HuH-7 (cell line): ENCODE results near the gene LTBP3.
A peak's percentile ranks its signal among the peaks of the same experiment; 100 is the strongest.

Experiments
- DNase-seq: peaks from one replicate; pipeline ENCODE4 v3.0.0; 2011; ENCODE audit warnings: low spot score

LTBP3 gene

DNA sequence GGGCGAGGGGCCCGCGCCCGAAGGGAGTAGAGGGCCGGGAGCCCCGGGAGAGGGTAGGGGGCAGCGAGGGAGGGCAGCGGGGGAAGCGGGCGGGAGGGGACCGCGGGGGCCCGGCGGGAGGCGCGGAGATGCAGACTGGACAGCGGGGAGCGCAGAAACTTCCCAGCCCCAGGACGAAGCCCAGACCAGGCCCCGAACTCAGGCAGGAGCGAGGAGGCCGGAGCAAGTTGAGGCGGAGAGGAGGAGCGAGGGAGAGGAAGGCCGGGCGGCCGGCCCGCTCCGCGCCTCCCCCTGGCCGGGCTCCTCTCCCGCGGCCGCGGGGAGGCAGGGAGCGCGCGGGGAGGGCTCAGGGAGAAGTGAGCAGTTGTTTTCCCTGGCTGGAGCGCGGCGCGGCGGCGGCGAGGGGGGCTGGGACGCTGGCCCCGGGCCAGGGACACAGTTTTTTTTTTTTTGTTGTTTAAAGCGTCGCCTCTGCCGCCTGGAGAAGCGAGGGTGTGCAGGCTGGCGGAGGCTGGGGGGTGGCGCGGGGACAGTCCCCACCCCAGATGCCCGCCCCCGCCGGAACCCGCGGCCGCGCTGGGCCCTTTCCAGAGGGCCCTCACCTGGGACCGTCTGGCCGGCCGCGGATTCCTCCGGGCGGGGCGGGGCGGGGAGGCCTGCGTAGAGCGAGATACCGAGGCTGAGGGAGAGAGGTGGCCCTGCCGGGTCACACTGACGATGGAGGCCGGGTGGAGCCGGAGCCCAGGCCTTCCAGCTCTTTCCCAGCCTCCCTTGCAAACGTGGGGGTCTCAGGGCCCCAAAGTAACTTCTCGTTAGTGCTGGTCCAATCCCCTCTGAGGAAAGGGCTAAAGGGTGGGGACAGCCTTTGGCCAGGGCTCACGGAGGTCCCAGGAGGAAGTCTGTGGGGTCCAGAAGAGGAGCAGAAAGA lies at the start of gene LTBP3:
TSS of gene LTBP3 (minus strand) at position 358 of the 928 bp plus-strand sequence. CDS start 400 bp downstream, outside the sequence.
- DNase-seq = peak; percentile 56

DNA sequence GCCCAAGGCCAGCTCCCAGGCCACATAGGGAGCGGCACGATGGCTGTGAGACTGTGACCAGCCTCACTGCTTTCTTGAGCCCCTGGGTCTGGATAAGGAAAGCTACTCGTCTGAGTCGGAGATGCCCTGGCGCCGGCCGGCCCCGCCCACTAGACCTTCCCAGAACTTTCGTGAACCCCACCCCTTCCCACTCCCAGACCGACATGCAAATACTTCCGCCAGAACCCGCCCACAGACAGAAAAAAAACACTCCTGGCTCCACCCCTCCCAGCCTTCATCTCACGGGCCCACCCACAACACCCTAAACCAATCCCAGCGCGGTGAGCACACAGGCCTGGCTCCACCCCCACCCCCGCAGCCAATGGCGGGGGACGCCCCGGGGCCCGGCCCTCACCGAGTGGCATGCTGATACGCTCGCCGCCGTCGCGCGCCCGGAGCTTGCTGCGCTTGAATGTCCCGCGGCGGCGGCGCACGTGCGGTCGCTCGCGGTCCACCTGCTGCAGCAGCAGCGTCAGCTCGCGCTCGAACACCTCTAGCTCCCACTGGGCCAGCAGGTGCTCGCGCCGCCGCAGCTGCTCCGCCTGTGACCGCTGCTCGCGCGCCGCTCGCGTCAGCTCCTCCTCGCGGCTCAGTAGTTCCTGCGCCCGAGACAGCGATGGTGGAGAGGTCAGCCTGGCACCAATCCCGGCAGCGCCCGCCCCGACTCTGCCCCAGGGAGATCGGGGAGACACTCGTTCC lies 48.9 kb upstream of the LTBP3 start:
- DNase-seq = no peak

GRCh38 chr11:65604258-65604657 lies 46.1 kb upstream of the LTBP3 start:
- no peak for DNase-seq

GRCh38 chr11:65599955-65600246 lies 41.7 kb upstream of the LTBP3 start:
- no peak for DNase-seq

GRCh38 chr11:65599216-65599954 lies 41.2 kb upstream of the LTBP3 start:
- DNase-seq = no peak

DNA sequence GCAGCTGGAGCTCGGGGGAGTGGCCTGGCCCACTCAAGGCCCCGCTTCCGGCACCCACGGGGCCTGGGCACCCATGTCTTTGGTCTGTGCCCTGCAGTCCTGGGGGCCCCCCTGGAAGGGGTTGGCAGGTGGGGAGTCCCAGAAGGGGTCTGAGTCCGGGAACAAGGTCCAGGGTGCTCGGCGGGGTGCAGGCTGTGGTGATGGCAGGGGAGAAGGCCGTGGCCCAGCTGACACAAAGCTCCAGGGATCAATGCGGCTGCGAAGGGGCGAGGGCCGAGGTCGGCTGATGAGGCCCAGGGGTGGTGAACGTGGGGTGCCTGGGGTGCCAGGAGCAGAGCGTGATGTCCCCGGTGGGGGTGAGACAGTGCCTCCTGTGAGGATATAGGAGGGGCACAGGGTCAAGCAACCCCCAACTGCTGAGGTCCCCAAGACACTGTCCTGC lies 40.1 kb upstream of the LTBP3 start:
- DNase-seq = no peak

- DNase-seq = no peak
Observed at GRCh38 chr11:65596520-65596919, 38.4 kb upstream of the LTBP3 start.

GRCh38 chr11:65595543-65596281 lies 37.6 kb upstream of the LTBP3 start, which contains the start of gene KCNK7:
KCNK7 (minus strand) TSS chr11:65595800; CDS start chr11:65595772, 28 bp downstream.
- DNase-seq = no peak

GRCh38 chr11:65595131-65595530 lies 37.0 kb upstream of the LTBP3 start:
- DNase-seq = no peak

- peak; percentile 77 for DNase-seq
Observed at GRCh38 chr11:65593518-65594414, 35.6 kb upstream of the LTBP3 start.

DNA sequence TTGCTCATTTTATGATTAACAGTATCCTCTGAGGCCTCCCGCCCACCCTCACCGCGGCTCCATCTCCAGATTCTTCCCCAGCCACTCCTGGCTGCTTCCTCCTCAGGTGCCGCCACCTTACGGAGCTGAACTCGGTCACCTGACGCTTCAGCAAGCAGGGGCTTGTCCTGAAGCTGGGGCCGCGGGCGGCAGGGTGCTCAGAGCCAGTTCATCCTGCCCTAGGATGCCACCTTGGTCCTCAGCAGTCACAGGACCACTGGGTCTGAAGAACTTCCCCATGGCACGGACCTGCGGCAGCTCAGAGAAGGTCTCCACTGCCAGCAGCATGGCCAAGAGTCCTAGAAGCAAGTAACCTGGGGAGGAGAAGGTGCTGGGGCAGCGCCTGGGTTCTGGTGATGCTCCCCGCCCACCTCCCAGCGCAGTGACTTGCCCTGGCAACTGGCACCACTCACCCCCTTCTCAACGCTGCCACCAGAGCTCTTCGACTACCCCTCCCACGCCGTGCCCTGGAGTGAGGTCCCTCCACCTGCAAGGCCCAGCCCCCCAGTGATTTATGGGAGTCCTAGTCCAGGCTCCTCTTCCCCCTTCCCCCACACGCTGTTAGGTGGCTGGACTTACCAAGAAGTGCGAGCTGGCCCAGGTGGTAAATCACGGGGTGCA lies 34.8 kb upstream of the LTBP3 start:
- no peak for DNase-seq

- no peak for DNase-seq
Observed at GRCh38 chr11:65591939-65592857, 34.0 kb upstream of the LTBP3 start.

DNA sequence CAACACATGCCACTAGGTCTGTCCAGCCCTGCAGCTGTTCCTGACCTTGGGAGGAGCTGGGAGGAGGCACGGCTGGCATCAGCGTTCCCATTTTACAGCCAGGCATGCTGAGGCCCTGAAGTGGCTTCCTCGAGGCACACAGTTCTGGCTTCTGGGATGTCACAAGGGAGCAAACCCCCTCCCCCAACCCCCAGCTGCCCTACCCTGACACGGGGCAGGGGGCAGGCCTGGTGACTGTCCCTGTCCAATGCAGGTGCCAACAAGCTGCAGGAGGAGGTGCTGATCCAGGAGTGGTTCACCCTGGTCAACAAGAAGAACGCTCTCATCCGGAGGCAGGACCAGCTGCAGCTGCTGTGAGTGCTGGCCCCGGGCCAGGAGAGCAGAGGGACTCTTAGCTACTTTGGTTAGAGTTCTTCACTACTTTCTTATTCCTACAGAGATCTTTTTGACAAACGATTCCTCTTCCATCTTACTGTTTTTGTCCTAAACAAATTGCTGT lies 32.1 kb upstream of the LTBP3 start:
- DNase-seq = no peak

DNA sequence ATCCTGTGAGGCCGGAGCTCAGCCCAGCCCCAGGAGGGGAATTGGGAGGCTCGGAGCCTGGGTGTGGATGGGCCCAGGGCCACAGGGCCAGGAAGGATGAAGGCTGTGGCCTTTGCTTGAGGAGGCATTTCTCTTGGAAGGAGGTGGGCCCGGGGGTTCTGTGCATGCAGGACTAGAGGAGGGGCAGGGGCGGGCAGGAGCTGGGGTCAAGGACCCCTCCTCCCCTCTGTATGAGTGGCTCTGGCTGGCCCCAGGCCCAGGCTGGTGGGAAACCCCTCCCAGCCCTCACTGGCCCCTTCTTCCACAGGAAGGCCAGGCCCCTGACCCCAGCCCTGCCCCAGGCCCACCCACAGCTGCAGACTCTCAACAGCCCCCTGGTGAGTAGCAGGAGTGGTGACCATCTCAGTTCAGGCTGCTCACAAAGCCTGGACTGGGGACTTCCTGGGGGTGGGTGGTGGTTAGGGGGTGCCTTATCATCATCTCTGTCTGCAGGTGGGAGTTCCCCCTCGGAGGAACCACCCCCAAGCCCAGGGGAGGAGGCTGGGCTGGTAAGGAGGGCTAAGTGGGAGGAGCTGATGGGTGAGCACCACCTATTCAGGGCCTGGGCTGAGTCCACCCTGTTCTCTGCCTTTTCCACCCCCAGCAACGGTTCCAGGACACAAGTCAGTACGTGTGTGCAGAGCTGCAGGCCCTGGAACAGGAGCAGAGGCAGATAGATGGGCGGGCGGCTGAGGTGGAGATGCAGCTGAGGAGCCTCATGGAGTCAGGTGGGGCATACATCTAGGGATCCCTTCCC lies 31.5 kb upstream of the LTBP3 start:
- no peak for DNase-seq

DNA sequence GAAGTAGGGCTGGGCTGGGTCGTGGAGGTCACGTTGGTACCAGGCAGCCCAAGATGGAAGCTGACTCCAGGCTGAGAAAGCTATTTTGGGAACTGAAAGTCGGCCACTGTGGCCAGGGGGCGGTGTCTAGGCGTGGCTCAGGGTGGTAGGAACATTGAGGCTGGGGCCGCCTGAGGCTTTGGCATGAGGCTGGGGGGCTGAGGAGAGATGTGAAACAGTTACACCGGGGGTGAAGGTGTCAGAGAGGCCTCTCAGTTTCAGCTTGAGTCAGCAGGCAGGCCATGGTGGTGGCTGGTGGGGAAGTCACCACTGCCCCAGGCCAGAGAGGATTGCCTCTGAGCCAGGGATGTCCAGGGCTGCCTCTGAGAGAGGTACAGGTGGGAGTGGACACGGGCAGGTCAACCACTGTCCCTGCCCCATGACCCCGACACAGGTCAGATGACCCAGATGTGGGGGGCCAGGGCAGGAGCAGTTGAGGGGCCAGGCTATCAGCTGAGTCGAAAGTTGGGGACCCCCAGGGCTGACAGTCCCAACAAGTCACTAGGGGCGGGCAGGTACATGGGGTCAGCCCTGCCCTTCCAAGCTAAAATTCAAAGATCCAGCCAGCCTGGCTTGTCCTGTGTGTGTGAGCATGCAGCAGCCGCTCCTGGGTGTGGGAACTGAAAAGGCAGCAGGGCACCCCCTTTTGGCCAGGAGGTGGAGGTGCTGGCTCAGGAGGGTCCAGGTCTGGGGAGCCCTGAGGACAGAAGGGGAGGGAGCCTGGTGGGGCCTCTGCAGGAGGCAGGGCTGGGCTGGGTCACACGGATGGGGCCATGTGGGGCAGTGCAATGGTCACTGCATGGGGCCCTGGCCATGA lies 30.3 kb upstream of the LTBP3 start:
- DNase-seq = peak; percentile 86

DNA sequence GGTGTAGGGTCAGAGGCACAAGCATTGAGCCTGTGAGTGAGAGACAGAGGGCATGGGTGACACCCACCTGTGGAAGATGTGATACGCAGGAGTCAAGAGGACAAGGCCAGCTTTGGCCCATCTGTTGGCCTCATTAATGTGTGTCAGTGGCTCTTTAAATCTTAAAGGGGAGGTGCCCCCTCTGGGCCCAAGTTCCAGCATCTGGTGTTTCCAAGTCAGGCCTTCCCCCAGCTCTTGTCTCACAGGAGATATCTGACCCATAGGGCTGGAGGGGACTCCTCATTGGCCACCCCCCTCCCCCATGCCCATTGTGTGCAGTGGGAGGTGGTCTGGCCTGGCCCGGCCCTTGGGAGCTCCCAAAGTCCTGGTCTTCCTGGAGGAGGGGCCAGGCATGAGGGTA lies 28.5 kb upstream of the LTBP3 start:
- no peak for DNase-seq

DNA sequence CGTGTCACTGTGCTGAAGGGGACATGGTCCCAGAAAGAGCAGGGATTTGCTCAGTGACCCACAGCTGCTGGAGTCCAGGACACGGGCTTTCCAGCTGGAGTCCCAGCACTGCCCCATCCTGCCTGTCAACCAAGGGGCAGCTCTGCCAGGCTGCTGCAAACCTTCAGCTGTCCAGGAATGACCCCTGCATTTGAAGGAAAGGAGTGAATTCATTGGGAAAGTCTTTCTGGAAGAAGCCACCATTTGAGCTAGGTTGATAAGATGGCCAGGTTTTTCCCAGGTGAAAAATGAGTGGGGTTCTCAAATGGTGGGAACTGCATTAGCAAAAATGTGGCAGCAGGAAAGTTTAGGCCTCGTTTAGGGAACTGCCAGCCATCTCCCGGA lies 28.1 kb upstream of the LTBP3 start:
- no peak for DNase-seq
